ENCODE measurements around the gene ITGBL1. TPM values are rescaled to one million over a fixed set of nuclear protein-coding genes. Genes with fewer than 3 reads are reported as not detected.

Gene ITGBL1
- total and polyA plus RNA-seq, 5 donors from 2014 or later, result not detected

GRCh38 chr13:101708115-101708514 is 255.6 kb downstream of the ITGBL1 start:
- DNase-seq (no peak), ATAC-seq (ENCODE audit: low read depth in 2 of 2) (no peak)
- Mint-ChIP-seq H3K4me3 (no peak overlapping the region), H3K27me3 (no peaks in the 10 kb centered on the region), H3K9me3 (peaks cover 0 to 10% (median 0%) of the 10 kb centered on the region in 7 donors), H3K36me3 (no peaks in the 10 kb centered on the region), H3K4me1 (peaks cover 0 to 5% (median 1%) of the 10 kb centered on the region in 4 donors), H3K27ac (no peak overlapping the region)
- Histone ChIP-seq H3K4me1 (ENCODE audit: control insufficient read depth, insufficient read depth, low read length, poor library complexity, severe bottlenecking) (no peaks in the 10 kb centered on the region), H3K9me3 (ENCODE audit: control insufficient read depth in 2 of 2, low read length in 2 of 2) (no peaks in the 10 kb centered on the region), H3K27ac (ENCODE audit: insufficient read depth, low read length, poor library complexity, severe bottlenecking) (no peak overlapping the region), H3K4me3 (ENCODE audit: low read depth, low read length) (no peak overlapping the region), H3K36me3 (ENCODE audit: control insufficient read depth, insufficient read depth, low read length) (no peaks in the 10 kb centered on the region), H3K27me3 (ENCODE audit: control insufficient read depth, insufficient read depth, low read length) (no peaks in the 10 kb centered on the region)

- Histone ChIP-seq H3K36me3 (ENCODE audit: control insufficient read depth, insufficient read depth, low read length) (no peaks in the 10 kb centered on the region), H3K4me1 (ENCODE audit: control insufficient read depth, insufficient read depth, low read length, poor library complexity, severe bottlenecking) (no peaks in the 10 kb centered on the region), H3K4me3 (ENCODE audit: low read depth, low read length) (no peak overlapping the region), H3K27ac (ENCODE audit: insufficient read depth, low read length, poor library complexity, severe bottlenecking) (no peak overlapping the region), H3K27me3 (ENCODE audit: control insufficient read depth, insufficient read depth, low read length) (no peaks in the 10 kb centered on the region), H3K9me3 (ENCODE audit: control insufficient read depth in 2 of 2, low read length in 2 of 2) (no peaks in the 10 kb centered on the region)
- Mint-ChIP-seq H3K9me3 (peaks cover 0 to 7% (median 0%) of the 10 kb centered on the region in 7 donors), H3K27me3 (no peaks in the 10 kb centered on the region), H3K27ac (no peak overlapping the region), H3K4me1 (peaks cover 0 to 5% (median 1%) of the 10 kb centered on the region in 4 donors), H3K4me3 (no peak overlapping the region), H3K36me3 (no peaks in the 10 kb centered on the region)
- ATAC-seq (ENCODE audit: low read depth in 2 of 2) (no peak), DNase-seq (no peak)
Observed at GRCh38 chr13:101709952-101710351, 257.5 kb downstream of the ITGBL1 start.

GRCh38 chr13:101711307-101712025 is 259.0 kb downstream of the ITGBL1 start:
- DNase-seq, result no peak
- H3K4me1 Mint-ChIP-seq, result peaks cover 0 to 5% (median 1%) of the 10 kb centered on the region in 4 donors
- no peaks in the 10 kb centered on the region for H3K9me3 ChIP-seq (ENCODE audit: control insufficient read depth in 2 of 2, low read length in 2 of 2)
- peaks cover 0 to 3% (median 0%) of the 10 kb centered on the region in 7 donors for H3K9me3 Mint-ChIP-seq
- no peak overlapping the region for H3K27ac Mint-ChIP-seq
- no peak overlapping the region for H3K4me3 ChIP-seq (ENCODE audit: low read depth, low read length)
- no peaks in the 10 kb centered on the region for H3K36me3 ChIP-seq (ENCODE audit: control insufficient read depth, insufficient read depth, low read length)
- no peak overlapping the region for H3K27ac ChIP-seq (ENCODE audit: insufficient read depth, low read length, poor library complexity, severe bottlenecking)
- H3K36me3 Mint-ChIP-seq, result no peaks in the 10 kb centered on the region
- H3K27me3 Mint-ChIP-seq, result no peaks in the 10 kb centered on the region
- ATAC-seq (ENCODE audit: low read depth in 2 of 2), result no peak
- H3K27me3 ChIP-seq (ENCODE audit: control insufficient read depth, insufficient read depth, low read length), result no peaks in the 10 kb centered on the region
- no peaks in the 10 kb centered on the region for H3K4me1 ChIP-seq (ENCODE audit: control insufficient read depth, insufficient read depth, low read length, poor library complexity, severe bottlenecking)
- H3K4me3 Mint-ChIP-seq, result no peak overlapping the region

GRCh38 chr13:101712026-101712348 is 259.5 kb downstream of the ITGBL1 start:
- Mint-ChIP-seq H3K9me3 (peaks cover 0 to 3% (median 0%) of the 10 kb centered on the region in 7 donors), H3K4me3 (no peak overlapping the region), H3K27me3 (no peaks in the 10 kb centered on the region), H3K36me3 (no peaks in the 10 kb centered on the region), H3K27ac (no peak overlapping the region), H3K4me1 (no peaks in the 10 kb centered on the region)
- H3K4me1 ChIP-seq (ENCODE audit: control insufficient read depth, insufficient read depth, low read length, poor library complexity, severe bottlenecking), result no peaks in the 10 kb centered on the region
- no peak for ATAC-seq (ENCODE audit: low read depth in 2 of 2)
- no peaks in the 10 kb centered on the region for H3K9me3 ChIP-seq (ENCODE audit: control insufficient read depth in 2 of 2, low read length in 2 of 2)
- no peak for DNase-seq
- H3K27ac ChIP-seq (ENCODE audit: insufficient read depth, low read length, poor library complexity, severe bottlenecking), result no peak overlapping the region
- H3K27me3 ChIP-seq (ENCODE audit: control insufficient read depth, insufficient read depth, low read length), result no peaks in the 10 kb centered on the region
- no peaks in the 10 kb centered on the region for H3K36me3 ChIP-seq (ENCODE audit: control insufficient read depth, insufficient read depth, low read length)
- H3K4me3 ChIP-seq (ENCODE audit: low read depth, low read length), result no peak overlapping the region

DNA sequence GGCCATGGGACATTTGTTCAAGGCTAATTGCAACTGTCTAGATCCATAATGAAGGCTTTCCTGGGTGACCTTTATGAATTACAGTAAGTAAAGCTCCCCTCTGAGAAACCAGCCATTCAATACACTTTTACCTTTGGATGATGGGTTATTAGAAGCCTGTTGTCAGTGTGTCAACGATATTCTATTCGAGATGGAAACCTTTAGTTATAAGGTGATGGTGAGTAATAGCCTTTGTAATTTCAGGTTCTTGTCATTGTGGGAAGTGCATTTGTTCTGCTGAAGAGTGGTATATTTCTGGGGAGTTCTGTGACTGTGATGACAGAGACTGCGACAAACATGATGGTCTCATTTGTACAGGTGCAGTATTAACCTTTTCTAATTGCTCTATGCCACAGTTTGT is 261.7 kb downstream of the ITGBL1 start:
- Histone ChIP-seq H3K4me1 (ENCODE audit: control insufficient read depth, insufficient read depth, low read length, poor library complexity, severe bottlenecking) (no peaks in the 10 kb centered on the region), H3K9me3 (ENCODE audit: control insufficient read depth in 2 of 2, low read length in 2 of 2) (no peaks in the 10 kb centered on the region), H3K36me3 (ENCODE audit: control insufficient read depth, insufficient read depth, low read length) (no peaks in the 10 kb centered on the region), H3K4me3 (ENCODE audit: low read depth, low read length) (no peak overlapping the region), H3K27me3 (ENCODE audit: control insufficient read depth, insufficient read depth, low read length) (no peaks in the 10 kb centered on the region), H3K27ac (ENCODE audit: insufficient read depth, low read length, poor library complexity, severe bottlenecking) (no peak overlapping the region)
- no peak overlapping the region for H3K4me3 Mint-ChIP-seq
- no peak for ATAC-seq (ENCODE audit: low read depth in 2 of 2)
- H3K36me3 Mint-ChIP-seq, result no peaks in the 10 kb centered on the region
- H3K27me3 Mint-ChIP-seq, result no peaks in the 10 kb centered on the region
- H3K9me3 Mint-ChIP-seq, result no peaks in the 10 kb centered on the region
- H3K4me1 Mint-ChIP-seq, result no peaks in the 10 kb centered on the region
- H3K27ac Mint-ChIP-seq, result no peak overlapping the region
- DNase-seq, result no peak

DNA sequence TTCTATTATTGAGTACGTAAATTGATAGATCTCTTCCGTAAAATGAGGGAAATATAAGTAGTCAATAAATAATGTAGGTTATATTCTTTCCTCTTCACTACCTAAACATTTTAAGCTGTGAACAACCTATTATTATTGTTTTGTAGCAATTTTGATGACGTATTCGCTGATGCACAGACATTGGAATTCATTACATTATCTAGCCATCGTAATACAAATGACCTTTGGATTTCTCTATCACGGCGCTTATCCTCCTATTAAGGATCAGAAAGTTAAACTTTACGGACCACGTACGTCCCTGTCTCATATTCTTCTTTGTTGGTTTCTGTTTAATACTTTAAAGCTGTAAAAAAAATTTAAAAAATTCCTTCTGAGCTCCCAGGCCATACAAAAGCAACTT is 264.9 kb downstream of the ITGBL1 start:
- no peak overlapping the region for H3K4me3 ChIP-seq (ENCODE audit: low read depth, low read length)
- H3K9me3 Mint-ChIP-seq, result peaks cover 0 to 2% (median 0%) of the 10 kb centered on the region in 7 donors
- H3K27ac Mint-ChIP-seq, result no peak overlapping the region
- no peaks in the 10 kb centered on the region for H3K9me3 ChIP-seq (ENCODE audit: control insufficient read depth in 2 of 2, low read length in 2 of 2)
- H3K36me3 Mint-ChIP-seq, result no peaks in the 10 kb centered on the region
- DNase-seq, result no peak
- no peaks in the 10 kb centered on the region for H3K36me3 ChIP-seq (ENCODE audit: control insufficient read depth, insufficient read depth, low read length)
- no peak for ATAC-seq (ENCODE audit: low read depth in 2 of 2)
- H3K4me1 Mint-ChIP-seq, result no peaks in the 10 kb centered on the region
- H3K4me1 ChIP-seq (ENCODE audit: control insufficient read depth, insufficient read depth, low read length, poor library complexity, severe bottlenecking), result no peaks in the 10 kb centered on the region
- no peaks in the 10 kb centered on the region for H3K27me3 ChIP-seq (ENCODE audit: control insufficient read depth, insufficient read depth, low read length)
- no peak overlapping the region for H3K4me3 Mint-ChIP-seq
- no peak overlapping the region for H3K27ac ChIP-seq (ENCODE audit: insufficient read depth, low read length, poor library complexity, severe bottlenecking)
- H3K27me3 Mint-ChIP-seq, result no peaks in the 10 kb centered on the region

DNA sequence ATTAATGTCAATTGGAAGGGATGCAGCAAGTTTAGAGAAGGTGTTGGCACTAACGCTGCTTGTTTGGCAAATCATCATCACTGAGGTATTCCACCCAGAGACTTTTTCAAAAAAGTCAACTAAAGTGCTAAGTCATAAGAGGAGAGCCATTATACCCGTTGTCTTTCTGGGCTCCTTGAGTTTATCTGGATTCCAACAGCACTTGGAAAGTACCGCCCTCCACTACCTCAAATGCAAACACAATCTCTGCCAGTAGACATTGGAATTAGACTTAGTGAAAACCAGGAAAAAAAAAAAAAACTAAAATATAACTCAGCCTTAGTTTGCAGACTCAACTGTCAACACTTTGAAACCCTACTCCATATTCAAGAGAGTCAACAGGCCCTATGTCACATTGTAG is 266.0 kb downstream of the ITGBL1 start:
- no peak overlapping the region for H3K4me3 ChIP-seq (ENCODE audit: low read depth, low read length)
- peaks cover 0 to 4% (median 0%) of the 10 kb centered on the region in 7 donors for H3K9me3 Mint-ChIP-seq
- ATAC-seq (ENCODE audit: low read depth in 2 of 2) (no peak), DNase-seq (no peak)
- no peaks in the 10 kb centered on the region for H3K36me3 Mint-ChIP-seq
- no peak overlapping the region for H3K4me3 Mint-ChIP-seq
- H3K9me3 ChIP-seq (ENCODE audit: control insufficient read depth in 2 of 2, low read length in 2 of 2), result no peaks in the 10 kb centered on the region
- H3K27ac Mint-ChIP-seq, result no peak overlapping the region
- H3K27me3 Mint-ChIP-seq, result no peaks in the 10 kb centered on the region
- no peaks in the 10 kb centered on the region for H3K27me3 ChIP-seq (ENCODE audit: control insufficient read depth, insufficient read depth, low read length)
- no peaks in the 10 kb centered on the region for H3K4me1 ChIP-seq (ENCODE audit: control insufficient read depth, insufficient read depth, low read length, poor library complexity, severe bottlenecking)
- H3K36me3 ChIP-seq (ENCODE audit: control insufficient read depth, insufficient read depth, low read length), result no peaks in the 10 kb centered on the region
- no peaks in the 10 kb centered on the region for H3K4me1 Mint-ChIP-seq
- H3K27ac ChIP-seq (ENCODE audit: insufficient read depth, low read length, poor library complexity, severe bottlenecking), result no peak overlapping the region

GRCh38 chr13:101726681-101727080 is 274.2 kb downstream of the ITGBL1 start:
- Histone ChIP-seq H3K36me3 (ENCODE audit: control insufficient read depth, insufficient read depth, low read length) (no peaks in the 10 kb centered on the region), H3K4me3 (ENCODE audit: low read depth, low read length) (no peak overlapping the region), H3K9me3 (ENCODE audit: control insufficient read depth in 2 of 2, low read length in 2 of 2) (peaks cover 0 to 3% of the 10 kb centered on the region in 2 experiments)

More at GRCh38 chr13:101726681-101727080, 274.2 kb downstream of the ITGBL1 start:
- no peaks in the 10 kb centered on the region for H3K4me1 ChIP-seq (ENCODE audit: control insufficient read depth, insufficient read depth, low read length, poor library complexity, severe bottlenecking)
- H3K9me3 Mint-ChIP-seq, result peaks cover 0 to 4% (median 0%) of the 10 kb centered on the region in 7 donors
- no peak overlapping the region for H3K27ac Mint-ChIP-seq
- H3K27ac ChIP-seq (ENCODE audit: insufficient read depth, low read length, poor library complexity, severe bottlenecking), result no peak overlapping the region
- DNase-seq (no peak), ATAC-seq (ENCODE audit: low read depth in 2 of 2) (no peak)
- no peaks in the 10 kb centered on the region for H3K4me1 Mint-ChIP-seq
- no peak overlapping the region for H3K4me3 Mint-ChIP-seq
- H3K27me3 Mint-ChIP-seq, result no peaks in the 10 kb centered on the region
- H3K36me3 Mint-ChIP-seq, result no peaks in the 10 kb centered on the region
- H3K27me3 ChIP-seq (ENCODE audit: control insufficient read depth, insufficient read depth, low read length), result no peaks in the 10 kb centered on the region

Measured in CD4-positive, CD25-positive, alpha-beta regulatory T cell (primary cell).